ENCODE results near the gene B3GALT6. TPM values are rescaled to one million over a fixed set of nuclear protein-coding genes. Genes with fewer than 3 reads are reported as not detected.
A peak's percentile ranks its signal among the peaks of the same experiment; 100 is the strongest.

Gene B3GALT6
- total RNA-seq, 1 experiment from 2014 or later = 84.2 TPM

- no peak for DNase-seq (ENCODE audit: low spot score)
Observed at GRCh38 chr1:1215881-1216605, 16.0 kb upstream of the B3GALT6 start.

DNA sequence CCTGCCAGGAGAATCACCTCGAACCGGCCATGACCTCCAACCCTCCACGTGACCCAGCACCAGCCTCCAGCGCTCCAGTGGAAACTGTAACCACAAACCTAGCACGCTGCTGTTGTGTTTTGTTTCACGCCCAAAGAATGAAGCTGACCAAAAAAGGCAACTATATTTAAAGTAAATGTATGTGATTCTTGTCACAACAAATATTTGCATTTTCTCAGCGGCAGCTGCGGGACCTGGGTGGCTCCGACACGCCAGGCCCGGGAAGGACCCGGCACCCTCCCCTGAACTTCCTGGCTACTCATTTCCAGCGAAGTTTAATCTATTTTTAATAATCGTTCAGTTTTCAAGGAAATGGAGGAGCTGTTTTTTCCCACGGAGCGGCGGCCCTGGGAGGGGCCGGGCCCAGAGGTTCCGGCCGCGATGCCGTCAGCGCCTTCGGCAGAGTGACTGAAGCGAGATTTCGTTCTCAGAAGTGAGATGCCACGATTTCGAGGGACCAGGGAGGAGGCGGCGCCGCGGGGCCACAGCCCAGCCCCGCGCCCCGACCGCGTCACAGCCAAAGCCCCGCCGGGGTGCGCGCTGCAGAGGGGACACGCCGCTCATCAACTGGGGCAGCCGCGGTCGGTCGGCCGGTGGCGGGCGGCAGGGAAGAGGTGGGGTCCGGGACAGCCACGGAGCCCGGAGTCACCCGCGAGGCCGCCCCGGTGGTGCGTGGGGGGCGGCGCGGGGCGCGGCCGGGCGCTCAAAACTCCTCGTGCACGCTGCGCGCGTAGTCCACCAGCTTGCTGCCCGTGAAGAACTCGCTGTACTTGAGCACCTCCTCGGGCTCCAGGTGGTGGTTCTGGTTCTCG, 15.0 kb upstream of the B3GALT6 start:
- no peak for DNase-seq (ENCODE audit: low spot score)

- peak; percentile 65 for DNase-seq (ENCODE audit: low spot score)
Observed at GRCh38 chr1:1217621-1218523, 14.2 kb upstream of the B3GALT6 start.

DNA sequence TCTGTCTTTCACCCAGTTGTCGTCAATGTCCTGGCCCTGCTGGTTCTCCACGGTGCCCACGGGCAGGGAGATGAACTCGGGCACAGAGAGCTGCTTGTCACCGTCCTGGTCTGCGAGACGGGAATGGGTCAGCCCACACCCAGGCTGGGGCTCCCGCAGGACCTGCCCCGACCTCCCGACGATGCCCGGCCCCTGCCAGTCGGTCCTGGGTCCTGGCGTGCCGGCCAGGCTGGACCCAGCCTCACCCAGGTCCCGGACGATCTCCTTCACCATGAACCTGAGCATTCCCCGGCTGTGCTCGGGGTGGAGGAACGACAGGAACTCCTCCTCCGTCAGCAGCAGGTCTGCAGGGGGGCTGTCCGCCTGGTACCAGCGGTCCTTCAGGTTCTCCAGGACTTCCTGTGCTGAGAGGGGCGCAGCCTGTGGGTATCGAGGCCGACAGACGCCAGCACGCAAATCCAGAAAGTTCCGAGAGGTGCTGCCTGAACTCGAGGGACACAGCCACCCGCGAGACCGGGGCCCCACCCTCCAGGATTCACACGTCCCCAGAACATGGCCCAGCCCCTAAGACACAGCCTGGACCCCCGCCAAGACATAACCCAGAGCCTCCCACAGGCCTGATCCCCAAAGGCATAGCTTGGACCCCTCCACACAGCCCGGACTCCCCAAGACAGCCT, 13.4 kb upstream of the B3GALT6 start:
- DNase-seq (ENCODE audit: low spot score) = no peak

GRCh38 chr1:1219341-1219740, 12.7 kb upstream of the B3GALT6 start:
- no peak for DNase-seq (ENCODE audit: low spot score)

GRCh38 chr1:1220197-1220596, 11.8 kb upstream of the B3GALT6 start:
- DNase-seq (ENCODE audit: low spot score) = no peak

GRCh38 chr1:1221887-1222574, 10.0 kb upstream of the B3GALT6 start:
- no peak for DNase-seq (ENCODE audit: low spot score)

DNA sequence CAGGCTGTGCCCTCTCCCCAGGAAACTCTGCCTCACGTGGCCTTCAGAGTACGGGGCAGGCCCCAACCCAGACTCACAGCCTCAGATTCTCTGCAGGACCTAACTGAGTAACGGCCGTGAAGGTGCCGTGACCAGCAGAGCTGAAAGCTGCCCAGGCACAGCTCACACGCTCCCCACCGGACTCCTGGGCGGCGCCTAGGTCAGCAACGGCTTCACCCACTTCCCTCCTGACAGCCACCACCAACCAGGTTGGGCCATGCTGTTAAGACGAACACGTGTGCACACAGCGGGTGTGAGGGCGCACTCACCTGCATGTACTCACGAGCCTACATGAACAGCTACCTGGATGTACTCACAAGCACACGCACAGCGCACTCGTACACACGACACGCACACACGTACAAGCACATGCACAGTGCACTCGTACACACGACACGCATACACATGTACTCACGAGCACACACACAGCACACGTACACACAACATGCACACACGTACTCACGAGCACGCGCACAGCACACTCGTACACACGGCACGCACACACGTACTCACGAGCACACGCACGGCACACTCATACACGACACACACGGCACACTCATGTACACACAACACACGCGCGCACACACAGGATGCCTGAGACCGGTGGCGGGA, 9.3 kb upstream of the B3GALT6 start:
- DNase-seq (ENCODE audit: low spot score) = no peak

- DNase-seq (ENCODE audit: low spot score) = no peak
Observed at GRCh38 chr1:1223321-1223720, 8.7 kb upstream of the B3GALT6 start.

GRCh38 chr1:1223891-1224290, 8.1 kb upstream of the B3GALT6 start:
- DNase-seq (ENCODE audit: low spot score) = no peak

DNA sequence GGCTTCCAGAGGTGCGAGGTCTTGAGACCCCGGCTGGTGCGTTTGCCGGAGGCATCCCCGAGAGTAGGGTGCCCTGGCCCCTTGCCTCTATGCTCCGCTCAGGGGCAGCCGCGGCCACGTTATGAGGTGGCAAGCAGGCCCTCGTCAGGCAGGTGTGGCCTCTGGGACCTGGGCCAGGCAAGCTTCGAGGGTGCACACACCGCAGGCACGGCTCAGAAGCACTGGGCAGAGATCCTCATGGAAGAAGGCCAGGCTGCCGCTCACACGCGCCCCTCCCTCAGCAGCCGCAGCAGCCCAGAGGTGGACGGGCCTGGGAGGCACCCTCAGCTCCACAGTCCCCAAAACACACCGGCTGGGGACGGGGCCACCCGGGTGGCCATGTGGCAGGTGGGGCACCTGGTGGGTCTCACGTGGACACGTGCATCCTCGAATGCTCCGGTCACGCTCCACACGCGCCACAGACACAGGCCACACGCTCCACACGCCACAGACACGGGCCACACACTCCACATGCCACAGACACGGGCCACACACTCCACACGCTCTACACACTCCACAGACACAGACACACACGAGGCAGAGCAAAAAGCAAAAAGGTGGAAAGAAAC, 6.7 kb upstream of the B3GALT6 start:
- no peak for DNase-seq (ENCODE audit: low spot score)

- no peak for DNase-seq (ENCODE audit: low spot score)
Observed at GRCh38 chr1:1225913-1226312, 6.1 kb upstream of the B3GALT6 start.

DNA sequence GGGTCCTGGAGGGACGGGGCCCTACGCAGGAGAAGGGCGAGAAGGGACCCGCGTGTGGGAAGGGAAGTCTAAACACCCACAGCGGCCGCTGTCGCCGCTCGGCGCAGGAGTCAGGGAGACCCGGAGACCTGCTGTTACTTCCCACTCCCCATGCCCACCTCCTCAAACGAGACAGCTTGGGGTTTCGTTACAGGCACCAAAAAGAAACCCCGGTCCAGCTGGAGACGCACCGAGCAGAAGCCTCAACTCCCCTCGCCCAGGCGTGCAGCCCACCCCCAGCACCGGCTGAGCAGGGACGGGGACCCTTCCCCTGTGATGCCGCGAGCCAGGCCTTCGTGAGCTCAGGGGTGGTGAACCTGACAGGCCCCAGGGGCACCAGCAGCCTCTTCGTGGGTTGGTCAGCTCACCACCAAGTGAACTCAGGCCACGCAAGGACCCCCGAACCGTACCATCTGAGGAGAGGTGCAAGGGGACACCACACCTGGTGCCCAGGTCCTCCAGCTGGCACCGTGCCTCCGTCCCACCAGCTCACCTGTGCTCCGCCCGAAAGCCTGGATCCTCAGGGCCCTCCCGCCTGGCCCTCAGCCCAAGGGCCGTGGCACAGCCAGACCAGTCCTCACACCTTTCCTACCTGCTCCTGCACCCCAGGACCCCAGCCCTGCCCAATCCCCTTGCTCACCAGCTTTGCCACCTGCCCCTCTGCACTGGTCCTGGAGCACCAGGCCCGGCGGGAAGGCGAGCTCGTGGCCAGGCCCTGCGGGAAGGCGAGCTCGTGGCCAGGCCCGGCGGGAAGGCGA, 5.3 kb upstream of the B3GALT6 start:
- no peak for DNase-seq (ENCODE audit: low spot score)

DNA sequence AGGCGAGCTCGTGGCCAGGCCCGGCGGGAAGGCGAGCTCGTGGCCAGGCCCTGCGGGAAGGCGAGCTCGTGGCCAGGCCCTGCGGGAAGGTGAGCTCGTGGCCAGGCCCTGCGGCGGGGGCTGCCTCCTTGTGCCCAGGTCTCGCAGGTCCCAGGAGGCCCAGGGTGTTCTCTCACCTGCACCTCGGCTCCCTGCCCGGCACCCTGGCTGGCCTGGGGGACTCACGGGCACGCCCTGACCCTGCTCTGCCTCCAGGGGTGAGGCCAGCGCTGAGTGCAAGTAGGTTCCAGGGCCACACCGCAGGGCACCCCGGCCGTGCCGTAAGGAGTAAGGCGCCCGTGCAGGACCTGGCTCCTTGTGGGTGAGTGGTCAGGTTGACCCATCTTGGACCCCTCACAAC, 4.7 kb upstream of the B3GALT6 start:
- DNase-seq (ENCODE audit: low spot score) = no peak

GRCh38 chr1:1228187-1228586, 3.9 kb upstream of the B3GALT6 start:
- DNase-seq (ENCODE audit: low spot score) = no peak

GRCh38 chr1:1228596-1229321, 3.3 kb upstream of the B3GALT6 start:
- DNase-seq (ENCODE audit: low spot score) = no peak

DNA sequence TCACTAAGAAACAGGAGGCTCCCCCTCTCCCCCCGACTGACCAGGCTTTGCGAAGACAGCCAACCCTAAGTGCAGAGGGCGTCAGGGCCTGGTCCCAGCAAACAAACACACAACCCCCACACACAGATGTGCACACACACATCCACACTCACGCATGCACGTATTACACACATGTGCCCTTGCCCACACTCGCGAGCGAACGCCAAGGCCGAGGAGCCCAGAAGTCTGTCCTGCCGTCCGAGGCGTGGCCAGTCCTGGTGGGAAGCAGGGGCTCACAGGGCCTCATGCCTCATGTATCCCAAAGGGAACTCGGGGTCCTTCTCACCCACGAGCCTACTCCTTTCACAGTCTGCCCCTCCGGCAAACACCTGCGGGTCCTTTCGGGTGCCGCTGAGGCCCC, 2.3 kb upstream of the B3GALT6 start:
- no peak for DNase-seq (ENCODE audit: low spot score)

- peak; percentile 76 for DNase-seq (ENCODE audit: low spot score)
Observed at GRCh38 chr1:1230656-1231399, 1.2 kb upstream of the B3GALT6 start.
